Fibroblast of pulmonary artery (primary cell): ENCODE data around the gene SLC43A2.

Source experiments
- DNase-seq: peaks from one replicate; pipeline ENCODE4 v3.0.0-alpha.2; 2010; ENCODE audit warnings: low read depth
- H3K4me3 ChIP-seq: replicated peaks from 2 replicates; pipeline ENCODE4 v1.5.1; 2011; ENCODE audit warnings: low read depth, mild to moderate bottlenecking, control low read depth, low read length, moderate library complexity
- TF ChIP-seq, protein P1 (sequence below): IDR thresholded peaks from 2 replicates; pipeline ENCODE4 v1.5.1; 2011; ENCODE audit warnings: mild to moderate bottlenecking, control low read depth, low read length, inconsistent platforms; ENCODE audit errors: missing control alignments

The SLC43A2 gene

DNA sequence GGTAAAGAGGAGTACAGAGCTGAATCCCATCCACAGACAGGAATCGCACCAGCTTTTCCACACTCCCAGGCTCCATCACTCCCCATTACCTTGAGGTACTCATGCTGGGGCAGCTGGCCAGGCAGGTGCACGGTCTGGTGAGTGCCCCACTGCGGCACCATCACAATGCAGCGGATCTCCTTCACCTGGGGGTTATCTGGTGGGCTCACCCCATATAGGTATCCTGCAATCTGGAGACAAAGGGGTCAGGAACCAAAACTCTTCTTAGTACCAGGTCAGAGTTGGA is 22.9 kb upstream of the SLC43A2 start:
- no peak for DNase-seq
- TF ChIP-seq, protein P1, sequence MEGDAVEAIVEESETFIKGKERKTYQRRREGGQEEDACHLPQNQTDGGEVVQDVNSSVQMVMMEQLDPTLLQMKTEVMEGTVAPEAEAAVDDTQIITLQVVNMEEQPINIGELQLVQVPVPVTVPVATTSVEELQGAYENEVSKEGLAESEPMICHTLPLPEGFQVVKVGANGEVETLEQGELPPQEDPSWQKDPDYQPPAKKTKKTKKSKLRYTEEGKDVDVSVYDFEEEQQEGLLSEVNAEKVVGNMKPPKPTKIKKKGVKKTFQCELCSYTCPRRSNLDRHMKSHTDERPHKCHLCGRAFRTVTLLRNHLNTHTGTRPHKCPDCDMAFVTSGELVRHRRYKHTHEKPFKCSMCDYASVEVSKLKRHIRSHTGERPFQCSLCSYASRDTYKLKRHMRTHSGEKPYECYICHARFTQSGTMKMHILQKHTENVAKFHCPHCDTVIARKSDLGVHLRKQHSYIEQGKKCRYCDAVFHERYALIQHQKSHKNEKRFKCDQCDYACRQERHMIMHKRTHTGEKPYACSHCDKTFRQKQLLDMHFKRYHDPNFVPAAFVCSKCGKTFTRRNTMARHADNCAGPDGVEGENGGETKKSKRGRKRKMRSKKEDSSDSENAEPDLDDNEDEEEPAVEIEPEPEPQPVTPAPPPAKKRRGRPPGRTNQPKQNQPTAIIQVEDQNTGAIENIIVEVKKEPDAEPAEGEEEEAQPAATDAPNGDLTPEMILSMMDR = no peak
- no peak overlapping the region for H3K4me3 ChIP-seq

DNA sequence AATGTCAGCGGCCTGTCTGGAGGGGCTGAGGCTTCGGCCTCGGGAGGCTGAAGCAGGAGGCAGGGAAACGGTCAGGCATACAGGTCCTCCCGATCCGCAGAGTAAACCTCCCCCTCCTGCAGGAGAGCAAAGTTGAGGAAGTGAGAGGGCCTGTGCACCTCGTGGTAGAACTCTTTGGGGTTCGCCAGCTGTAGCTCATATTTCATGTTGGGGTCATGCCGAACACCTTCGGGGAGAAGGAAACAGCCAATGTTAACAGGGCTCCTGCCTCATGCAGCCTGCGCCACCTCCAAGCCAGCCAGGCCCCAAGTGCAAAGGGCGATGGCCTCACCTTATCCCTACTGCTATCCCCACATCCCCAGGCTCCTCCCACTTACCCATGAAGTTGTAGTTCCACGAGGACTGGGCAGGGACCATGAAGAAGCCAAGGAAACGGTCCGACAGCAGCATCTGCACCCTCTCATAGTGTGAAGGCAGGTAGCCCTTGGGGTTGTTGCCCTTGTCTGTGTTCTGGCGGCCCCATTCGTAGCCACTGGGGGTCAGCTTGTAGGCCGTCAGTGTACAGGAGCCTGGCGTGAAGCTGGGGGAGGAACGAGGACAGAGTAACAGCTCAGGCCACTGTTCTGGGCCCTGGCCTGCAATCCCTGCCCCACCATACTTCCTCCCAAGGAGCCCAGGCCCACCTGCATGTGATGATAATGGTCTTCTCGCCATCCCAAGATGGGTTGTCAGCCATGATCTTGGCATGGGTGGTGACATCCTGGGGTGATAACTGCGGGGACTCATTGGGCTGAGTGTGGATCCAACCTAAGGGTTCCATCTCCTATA is 22.3 kb upstream of the SLC43A2 start:
- TF ChIP-seq, protein P1 = no peak
- no peak for DNase-seq

DNA sequence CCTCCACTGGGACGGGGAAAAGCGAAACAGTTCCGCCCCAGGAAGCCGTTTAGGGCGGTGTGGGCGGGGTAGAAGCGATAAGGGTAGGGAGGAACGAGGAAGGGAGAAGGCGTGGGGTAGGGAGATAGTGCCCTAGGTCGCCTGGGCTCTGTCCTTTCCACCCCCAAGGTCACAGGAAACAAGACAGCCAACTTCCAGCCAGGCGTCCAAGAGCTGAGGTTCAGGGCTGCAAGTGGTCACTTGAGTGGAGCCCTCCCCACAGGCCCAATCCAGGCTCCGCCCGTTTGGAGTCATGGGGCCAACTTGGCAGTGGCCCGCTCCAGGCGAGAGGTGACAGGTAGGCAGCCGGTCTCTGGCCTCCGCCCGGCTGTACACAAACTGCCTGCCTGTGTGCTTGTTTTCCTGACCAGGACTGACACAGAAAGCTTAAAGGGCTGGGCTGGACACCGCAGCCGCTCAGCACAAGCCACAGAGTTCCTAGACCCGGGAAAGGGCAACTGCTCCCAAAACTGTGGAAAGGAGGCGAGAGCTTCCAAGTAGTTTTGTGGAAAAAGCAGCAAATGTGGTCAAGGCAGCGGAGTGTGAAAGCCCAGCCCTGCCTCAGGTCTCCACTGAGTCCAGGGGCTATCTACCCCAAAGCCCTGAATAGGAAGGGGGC is 21.3 kb upstream of the SLC43A2 start, which contains the start of gene RILP:
Gene RILP, minus strand, starts transcription at position 23 of the 658 bp plus-strand sequence. CDS start 62 bp downstream, outside the sequence.
- peak within 1 kb of the TSS; percentile 57 for H3K4me3 ChIP-seq
- TF ChIP-seq, protein P1 = no peak
- peak; percentile 29 for DNase-seq

More for the DNA sequence above, 22.3 kb upstream of the SLC43A2 start:
- no peak overlapping the region for H3K4me3 ChIP-seq

DNA sequence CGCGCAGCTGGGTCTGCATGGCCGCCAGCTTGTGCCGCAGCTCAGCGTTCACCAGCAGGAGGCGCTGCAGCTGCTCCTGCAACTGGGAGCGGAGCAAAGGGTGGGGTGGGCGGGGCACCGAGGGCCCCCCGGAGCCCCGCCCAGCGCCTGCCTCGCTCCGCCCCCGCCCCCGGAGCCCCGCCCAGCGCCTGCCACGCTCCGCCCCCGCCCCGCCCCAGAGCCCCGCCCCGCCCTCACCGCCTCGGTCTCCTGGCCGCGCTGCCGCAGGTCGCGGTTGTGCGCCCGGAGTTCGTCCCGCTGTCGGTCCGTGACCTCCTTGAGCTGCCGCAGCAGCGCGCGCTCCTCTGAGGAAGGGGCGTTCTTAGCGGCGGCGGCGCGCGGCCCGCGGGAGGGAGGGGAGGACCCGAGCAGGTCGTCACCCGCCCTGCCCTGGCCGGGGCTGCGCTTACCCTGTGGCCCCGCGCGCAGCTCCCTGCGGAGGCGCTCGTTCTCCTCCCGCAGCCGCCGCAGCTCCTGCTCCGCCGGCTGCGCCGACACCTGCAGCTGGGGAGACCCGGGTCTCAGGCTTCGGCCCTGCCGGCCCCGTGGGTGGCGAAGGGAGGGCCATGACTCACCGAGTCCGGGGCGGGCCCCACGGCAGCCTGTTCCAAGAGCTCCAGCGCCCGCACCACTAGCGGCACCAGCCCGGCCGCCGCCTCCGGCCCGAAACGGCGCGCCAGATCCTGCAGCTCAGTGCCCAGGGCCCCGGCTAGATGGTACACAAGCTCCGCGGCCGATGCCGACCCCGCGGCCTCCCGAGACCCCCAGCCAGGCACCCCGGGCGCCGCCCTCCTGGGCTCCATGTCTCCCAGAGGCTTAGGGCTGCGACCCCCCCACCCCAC is 20.6 kb upstream of the SLC43A2 start:
- peak; percentile 98 for DNase-seq
- H3K4me3 ChIP-seq = peak overlapping the region; percentile 57
- TF ChIP-seq, protein P1 = peak; percentile 63

DNA sequence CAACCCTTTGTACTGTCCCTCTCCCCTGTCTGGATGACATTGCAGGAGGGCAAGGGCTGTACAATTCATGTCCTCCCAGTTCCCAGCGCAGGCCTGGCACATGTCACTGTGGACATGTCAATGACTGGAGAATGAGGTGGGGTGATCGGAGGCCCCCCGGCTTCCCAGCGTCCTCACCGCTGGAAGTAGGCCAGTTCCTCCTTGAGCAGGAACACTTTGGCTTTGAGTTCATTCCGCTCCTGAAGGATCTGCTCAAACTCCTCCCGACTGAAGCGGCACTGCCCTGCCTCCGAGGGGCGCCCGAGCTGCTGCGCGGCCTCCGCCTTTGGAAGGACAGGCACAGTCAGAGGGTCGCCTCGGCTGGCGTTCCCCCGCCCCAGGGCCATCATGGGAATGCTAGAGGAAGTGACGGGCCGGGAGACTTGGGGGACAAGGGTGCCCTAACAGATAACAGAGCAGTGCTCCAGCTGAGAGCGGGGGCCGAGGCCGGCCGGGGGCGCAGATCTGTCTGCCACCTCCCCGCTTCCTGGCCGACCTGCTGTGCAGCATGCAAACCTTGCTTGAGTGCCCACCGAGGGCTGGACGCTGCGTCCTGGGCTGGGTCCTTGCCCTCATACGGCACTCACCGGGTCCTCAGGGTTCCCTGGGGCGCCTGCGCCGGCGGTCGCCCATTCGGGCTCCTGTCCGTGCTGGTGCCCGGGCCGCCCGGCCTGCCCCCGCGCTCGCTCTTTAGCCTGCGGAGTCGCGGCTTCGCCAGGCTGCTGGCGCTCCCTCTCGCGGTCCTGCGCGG is 19.7 kb upstream of the SLC43A2 start:
- H3K4me3 ChIP-seq = peak overlapping the region; percentile 51
- DNase-seq = peak; percentile 25
- TF ChIP-seq, protein P1 = peak; percentile 12

DNA sequence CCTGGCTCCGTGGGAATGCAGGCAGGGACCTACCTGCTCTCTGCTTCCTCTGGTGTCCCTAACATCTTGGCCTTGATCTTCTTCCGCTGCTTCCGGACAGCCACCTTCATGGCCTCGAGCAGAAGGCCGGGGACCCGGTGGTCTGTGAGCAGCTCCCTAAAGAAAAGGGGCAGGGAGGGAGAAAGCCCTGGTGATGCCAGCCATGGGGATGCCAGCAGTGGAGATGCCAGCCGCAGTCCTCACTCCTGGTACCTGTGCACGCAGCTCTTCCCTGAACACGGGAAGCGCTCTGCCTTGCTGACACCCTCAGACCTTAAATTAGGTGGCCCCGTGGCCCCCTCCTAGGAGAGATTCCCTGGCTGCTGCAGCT is 19.2 kb upstream of the SLC43A2 start:
- TF ChIP-seq, protein P1 = no peak
- H3K4me3 ChIP-seq = no peak overlapping the region
- no peak for DNase-seq
